Measurements from ENCODE around the gene SPINK9. TPM values are rescaled to one million over a fixed set of nuclear protein-coding genes. Genes with fewer than 3 reads are reported as not detected.
"Not testable (repeated sequence)": the region's sequence is repeated elsewhere in the genome, so short reads cannot be mapped to it uniquely, and the experiment has no call there.

Gene SPINK9
- polyA plus RNA-seq, 2 of the 4 experiments (the other 2 are of a cell fraction): not detected

DNA sequence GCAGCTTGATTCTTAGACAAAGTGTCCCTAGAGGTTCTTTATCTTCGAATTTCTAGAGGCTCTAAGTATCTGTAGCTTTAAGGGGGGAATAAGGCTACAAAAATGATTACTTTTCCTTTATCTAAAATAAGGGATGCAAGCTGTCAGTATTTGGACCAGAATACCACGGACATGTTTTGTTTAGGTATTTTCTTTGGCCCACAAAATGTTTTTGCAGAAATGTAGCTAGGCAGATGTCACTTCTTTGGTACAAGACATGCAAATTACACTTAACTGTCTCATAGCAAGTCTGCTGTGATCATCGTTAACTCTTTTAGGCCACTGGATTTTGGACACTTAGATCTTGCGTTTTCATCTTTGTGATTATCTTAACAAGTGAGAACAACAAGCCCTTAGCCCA is 20.6 kb upstream of the SPINK9 start:
- no peaks in the 10 kb centered on the region for H3K9me3 ChIP-seq
- H3K4me3 ChIP-seq: no peak overlapping the region
- no peak overlapping the region for H3K4me2 ChIP-seq
- CTCF ChIA-PET: interaction anchor here (0.9 to 1.1 kb wide), 2 partner anchors 24 to 416 kb away, joined by 3 read pairs; no protein-coding TSS in a partner anchor
- ATAC-seq (no peak), FAIRE-seq (no peak), DNase-seq (ENCODE audit: low read depth in 1 of 2, low spot score in 1 of 2) (no peak)
- TF ChIP-seq GATA3 (IDR thresholded peaks at IDR 0.05; ENCODE audit: borderline replicate concordance) (no peak), JUNB (IDR thresholded peaks at IDR 0.05) (no peak), CHD4 (IDR thresholded peaks at IDR 0.05; ENCODE audit: borderline replicate concordance) (no peak), CHD2 (IDR thresholded peaks at IDR 0.05; ENCODE audit: low read length, partially characterized antibody) (no peak), NPAS2 (CRISPR knock-in tag; IDR thresholded peaks at IDR 0.05; ENCODE audit: borderline replicate concordance) (no peak), CBX8 (IDR thresholded peaks at IDR 0.05) (no peak), TFCP2L1 (CRISPR knock-in tag; IDR thresholded peaks at IDR 0.05) (no peak), EP300 (IDR thresholded peaks at IDR 0.05) (no peak), ZFP36 (IDR thresholded peaks at IDR 0.05; ENCODE audit: borderline replicate concordance, partially characterized antibody) (no peak), KDM1A (IDR thresholded peaks at IDR 0.05; ENCODE audit: low read depth) (no peak)
- TF ChIP-seq, protein P1, sequence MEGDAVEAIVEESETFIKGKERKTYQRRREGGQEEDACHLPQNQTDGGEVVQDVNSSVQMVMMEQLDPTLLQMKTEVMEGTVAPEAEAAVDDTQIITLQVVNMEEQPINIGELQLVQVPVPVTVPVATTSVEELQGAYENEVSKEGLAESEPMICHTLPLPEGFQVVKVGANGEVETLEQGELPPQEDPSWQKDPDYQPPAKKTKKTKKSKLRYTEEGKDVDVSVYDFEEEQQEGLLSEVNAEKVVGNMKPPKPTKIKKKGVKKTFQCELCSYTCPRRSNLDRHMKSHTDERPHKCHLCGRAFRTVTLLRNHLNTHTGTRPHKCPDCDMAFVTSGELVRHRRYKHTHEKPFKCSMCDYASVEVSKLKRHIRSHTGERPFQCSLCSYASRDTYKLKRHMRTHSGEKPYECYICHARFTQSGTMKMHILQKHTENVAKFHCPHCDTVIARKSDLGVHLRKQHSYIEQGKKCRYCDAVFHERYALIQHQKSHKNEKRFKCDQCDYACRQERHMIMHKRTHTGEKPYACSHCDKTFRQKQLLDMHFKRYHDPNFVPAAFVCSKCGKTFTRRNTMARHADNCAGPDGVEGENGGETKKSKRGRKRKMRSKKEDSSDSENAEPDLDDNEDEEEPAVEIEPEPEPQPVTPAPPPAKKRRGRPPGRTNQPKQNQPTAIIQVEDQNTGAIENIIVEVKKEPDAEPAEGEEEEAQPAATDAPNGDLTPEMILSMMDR (IDR thresholded peaks at IDR 0.05): no peak
- TF ChIP-seq, protein P2, sequence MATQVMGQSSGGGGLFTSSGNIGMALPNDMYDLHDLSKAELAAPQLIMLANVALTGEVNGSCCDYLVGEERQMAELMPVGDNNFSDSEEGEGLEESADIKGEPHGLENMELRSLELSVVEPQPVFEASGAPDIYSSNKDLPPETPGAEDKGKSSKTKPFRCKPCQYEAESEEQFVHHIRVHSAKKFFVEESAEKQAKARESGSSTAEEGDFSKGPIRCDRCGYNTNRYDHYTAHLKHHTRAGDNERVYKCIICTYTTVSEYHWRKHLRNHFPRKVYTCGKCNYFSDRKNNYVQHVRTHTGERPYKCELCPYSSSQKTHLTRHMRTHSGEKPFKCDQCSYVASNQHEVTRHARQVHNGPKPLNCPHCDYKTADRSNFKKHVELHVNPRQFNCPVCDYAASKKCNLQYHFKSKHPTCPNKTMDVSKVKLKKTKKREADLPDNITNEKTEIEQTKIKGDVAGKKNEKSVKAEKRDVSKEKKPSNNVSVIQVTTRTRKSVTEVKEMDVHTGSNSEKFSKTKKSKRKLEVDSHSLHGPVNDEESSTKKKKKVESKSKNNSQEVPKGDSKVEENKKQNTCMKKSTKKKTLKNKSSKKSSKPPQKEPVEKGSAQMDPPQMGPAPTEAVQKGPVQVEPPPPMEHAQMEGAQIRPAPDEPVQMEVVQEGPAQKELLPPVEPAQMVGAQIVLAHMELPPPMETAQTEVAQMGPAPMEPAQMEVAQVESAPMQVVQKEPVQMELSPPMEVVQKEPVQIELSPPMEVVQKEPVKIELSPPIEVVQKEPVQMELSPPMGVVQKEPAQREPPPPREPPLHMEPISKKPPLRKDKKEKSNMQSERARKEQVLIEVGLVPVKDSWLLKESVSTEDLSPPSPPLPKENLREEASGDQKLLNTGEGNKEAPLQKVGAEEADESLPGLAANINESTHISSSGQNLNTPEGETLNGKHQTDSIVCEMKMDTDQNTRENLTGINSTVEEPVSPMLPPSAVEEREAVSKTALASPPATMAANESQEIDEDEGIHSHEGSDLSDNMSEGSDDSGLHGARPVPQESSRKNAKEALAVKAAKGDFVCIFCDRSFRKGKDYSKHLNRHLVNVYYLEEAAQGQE (IDR thresholded peaks at IDR 0.05): no peak
- POLR2A ChIA-PET: no interaction called here
- WGBS (ENCODE audit: missing lambda C conversion rate): 22% methylated on average over 4 of the region's 4 CpGs
- H3K4me1 ChIP-seq: no peaks in the 10 kb centered on the region
- H3K27ac ChIP-seq: no peak overlapping the region

DNA sequence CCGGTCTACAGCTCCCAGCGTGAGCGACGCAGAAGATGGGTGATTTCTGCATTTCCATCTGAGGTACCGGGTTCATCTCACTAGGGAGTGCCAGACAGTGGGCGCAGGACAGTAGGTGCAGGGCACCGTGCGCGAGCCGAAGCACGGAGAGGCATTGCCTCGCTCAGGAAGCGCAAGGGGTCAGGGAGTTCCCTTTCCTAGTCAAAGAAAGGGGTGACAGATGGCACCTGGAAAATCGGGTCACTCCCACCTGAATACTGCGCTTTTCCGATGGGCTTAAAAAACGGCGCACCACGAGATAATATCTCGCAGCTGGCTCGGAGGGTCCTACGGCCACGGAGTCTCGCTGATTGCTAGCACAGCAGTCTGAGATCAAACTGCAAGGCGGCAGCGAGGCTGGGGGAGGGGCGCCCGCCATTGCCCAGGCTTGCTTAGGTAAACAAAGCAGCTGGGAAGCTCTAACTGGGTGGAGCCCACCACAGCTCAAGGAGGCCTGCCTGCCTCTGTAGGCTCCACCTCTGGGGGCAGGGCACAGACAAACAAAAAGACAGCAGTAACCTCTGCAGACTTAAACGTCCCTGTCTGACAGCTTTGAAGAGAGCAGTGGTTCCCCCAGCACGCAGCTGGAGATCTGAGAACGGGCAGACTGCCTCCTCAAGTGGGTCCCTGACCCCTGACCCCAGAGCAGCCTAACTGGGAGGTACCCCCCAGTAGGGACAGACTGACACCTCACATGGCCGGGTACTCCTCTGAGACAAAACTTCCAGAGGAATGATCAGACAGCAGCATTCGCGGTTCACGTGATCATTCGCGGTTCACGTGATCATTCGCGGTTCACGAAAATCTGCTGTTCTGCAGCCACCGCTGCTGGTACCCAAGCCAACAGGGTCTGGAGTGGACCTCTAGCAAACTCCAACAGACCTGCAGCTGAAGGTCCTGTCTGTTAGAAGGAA is 15.1 kb upstream of the SPINK9 start:
- CTCF ChIA-PET; H3K9me3 ChIP-seq; H3K27ac ChIP-seq; FAIRE-seq; DNase-seq (ENCODE audit: low read depth in 1 of 2, low spot score in 1 of 2); H3K4me1 ChIP-seq; ATAC-seq; POLR2A ChIA-PET: not testable (repeated sequence)
- 12% methylated on average over 26 of the region's 42 CpGs for WGBS (ENCODE audit: missing lambda C conversion rate)
- Histone ChIP-seq H3K4me2 (peak overlapping the region; percentile 44; the same call in 2 of the 3 replicates), H3K4me3 (peak overlapping the region; percentile 30; the same call in 1 of the 3 replicates)

DNA sequence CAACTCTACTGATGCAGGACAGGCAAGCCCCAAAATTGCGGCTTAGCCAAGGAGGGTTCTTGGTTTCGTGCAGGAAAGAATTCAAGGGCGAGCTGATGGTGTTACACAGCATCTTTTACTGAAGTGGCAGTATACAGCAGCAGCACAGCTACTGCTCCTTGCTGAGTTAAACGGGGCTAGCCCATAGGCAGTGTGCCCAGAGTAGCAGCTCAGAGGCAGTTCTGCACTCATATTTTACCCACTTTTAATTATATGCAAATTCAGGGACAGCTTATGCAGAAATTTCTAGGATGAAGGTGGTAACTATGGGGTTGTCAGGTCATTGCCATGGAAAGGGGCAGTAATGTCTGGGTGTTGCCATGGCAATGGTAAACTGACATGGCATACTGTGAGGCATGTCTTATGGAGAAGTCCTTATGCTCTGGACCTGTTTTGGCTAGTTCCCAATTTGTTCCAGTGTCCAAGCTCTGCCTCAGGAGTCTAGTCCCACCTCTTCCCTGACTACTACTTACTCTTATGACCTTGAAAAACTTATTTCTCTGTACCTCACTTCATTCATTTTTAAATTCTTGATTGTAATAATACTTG is 2.0 kb upstream of the SPINK9 start:
- 15% methylated on average over 4 of the region's 4 CpGs for WGBS (ENCODE audit: missing lambda C conversion rate)
- DNase-seq (ENCODE audit: low read depth in 1 of 2, low spot score in 1 of 2): no peak
- ATAC-seq: no peak
- CTCF ChIA-PET: no interaction called here
- POLR2A ChIA-PET: no interaction called here
- no peak for FAIRE-seq
- Histone ChIP-seq H3K9me3 (no peaks in the 10 kb centered on the region), H3K4me2 (no peak overlapping the region), H3K27ac (no peak overlapping the region), H3K4me3 (no peak overlapping the region), H3K4me1 (no peaks in the 10 kb centered on the region)
- TF ChIP-seq, protein P3, sequence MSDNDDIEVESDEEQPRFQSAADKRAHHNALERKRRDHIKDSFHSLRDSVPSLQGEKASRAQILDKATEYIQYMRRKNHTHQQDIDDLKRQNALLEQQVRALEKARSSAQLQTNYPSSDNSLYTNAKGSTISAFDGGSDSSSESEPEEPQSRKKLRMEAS (IDR thresholded peaks at IDR 0.05): no peak
- no peak for TF ChIP-seq NPAS2 (CRISPR knock-in tag; IDR thresholded peaks at IDR 0.05; ENCODE audit: borderline replicate concordance)
- TF ChIP-seq FOSB (CRISPR knock-in tag; IDR thresholded peaks at IDR 0.05): no peak
- no peak for TF ChIP-seq KDM5A (IDR thresholded peaks at IDR 0.05)
- TF ChIP-seq CHD2 (IDR thresholded peaks at IDR 0.05; ENCODE audit: low read length, partially characterized antibody): no peak
- TF ChIP-seq HEYL (CRISPR knock-in tag; IDR thresholded peaks at IDR 0.05): no peak
- TF ChIP-seq FOXS1 (CRISPR knock-in tag; IDR thresholded peaks at IDR 0.05): no peak
- no peak for TF ChIP-seq EHF (CRISPR knock-in tag; IDR thresholded peaks at IDR 0.05)
- TF ChIP-seq RARB (CRISPR knock-in tag; IDR thresholded peaks at IDR 0.05): no peak
- TF ChIP-seq ZC3H11A (IDR thresholded peaks at IDR 0.05): no peak
- TF ChIP-seq JUNB (IDR thresholded peaks at IDR 0.05): no peak
- no peak for TF ChIP-seq ESRRA (IDR thresholded peaks at IDR 0.05; ENCODE audit: borderline replicate concordance, low read length)
- TF ChIP-seq CBX2 (IDR thresholded peaks at IDR 0.05; ENCODE audit: borderline replicate concordance, low read depth): no peak
- TF ChIP-seq, protein P4, sequence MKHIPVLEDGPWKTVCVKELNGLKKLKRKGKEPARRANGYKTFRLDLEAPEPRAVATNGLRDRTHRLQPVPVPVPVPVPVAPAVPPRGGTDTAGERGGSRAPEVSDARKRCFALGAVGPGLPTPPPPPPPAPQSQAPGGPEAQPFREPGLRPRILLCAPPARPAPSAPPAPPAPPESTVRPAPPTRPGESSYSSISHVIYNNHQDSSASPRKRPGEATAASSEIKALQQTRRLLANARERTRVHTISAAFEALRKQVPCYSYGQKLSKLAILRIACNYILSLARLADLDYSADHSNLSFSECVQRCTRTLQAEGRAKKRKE (CRISPR knock-in tag; IDR thresholded peaks at IDR 0.05; ENCODE audit: low read depth): no peak

Measured in A549 (cell line).